ENCODE measurements around the gene HDAC4. TPM values are rescaled to one million over a fixed set of nuclear protein-coding genes. Genes with fewer than 3 reads are reported as not detected.

Gene HDAC4
- total and polyA plus RNA-seq, 12 donors, result 3.7 to 40.0 (median 25.5) TPM

DNA sequence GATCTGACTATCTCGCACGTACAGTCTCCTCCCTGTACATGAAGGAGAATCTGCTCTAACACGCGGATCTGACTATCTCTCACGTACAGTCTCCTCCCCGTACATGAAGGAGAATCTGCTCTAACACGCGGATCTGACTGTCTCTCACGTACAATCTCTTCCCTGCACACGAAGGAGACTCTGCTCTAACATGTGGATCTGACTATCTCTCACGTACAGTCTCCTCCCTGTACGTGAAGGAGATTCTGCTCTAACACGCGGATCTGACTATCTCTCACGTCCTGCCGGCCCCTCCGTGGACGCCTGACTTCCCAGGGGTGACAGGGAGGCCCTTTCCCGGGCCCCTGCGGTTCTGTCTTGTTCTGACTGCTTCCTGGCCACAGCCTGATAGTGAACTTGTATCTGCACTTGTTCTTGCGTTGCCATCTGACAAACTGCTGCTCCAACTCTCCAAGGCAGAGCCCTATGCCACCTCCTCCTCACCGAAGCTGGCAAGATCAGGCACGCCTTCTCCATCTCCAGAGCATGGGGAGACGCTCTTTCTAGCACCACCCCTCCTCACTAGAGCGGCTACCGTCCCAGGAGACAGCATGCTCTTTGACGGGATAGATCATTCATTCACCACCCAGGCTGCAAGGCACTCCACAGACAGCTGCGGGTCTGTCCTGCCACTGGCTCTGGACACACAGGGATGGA lies 314.3 kb downstream of the HDAC4 start:
- H3K4me1 ChIP-seq, result no peaks in the 10 kb centered on the region
- no peak overlapping the region for H3K27ac ChIP-seq
- DNase-seq, result no peak
- TF ChIP-seq, protein P1, sequence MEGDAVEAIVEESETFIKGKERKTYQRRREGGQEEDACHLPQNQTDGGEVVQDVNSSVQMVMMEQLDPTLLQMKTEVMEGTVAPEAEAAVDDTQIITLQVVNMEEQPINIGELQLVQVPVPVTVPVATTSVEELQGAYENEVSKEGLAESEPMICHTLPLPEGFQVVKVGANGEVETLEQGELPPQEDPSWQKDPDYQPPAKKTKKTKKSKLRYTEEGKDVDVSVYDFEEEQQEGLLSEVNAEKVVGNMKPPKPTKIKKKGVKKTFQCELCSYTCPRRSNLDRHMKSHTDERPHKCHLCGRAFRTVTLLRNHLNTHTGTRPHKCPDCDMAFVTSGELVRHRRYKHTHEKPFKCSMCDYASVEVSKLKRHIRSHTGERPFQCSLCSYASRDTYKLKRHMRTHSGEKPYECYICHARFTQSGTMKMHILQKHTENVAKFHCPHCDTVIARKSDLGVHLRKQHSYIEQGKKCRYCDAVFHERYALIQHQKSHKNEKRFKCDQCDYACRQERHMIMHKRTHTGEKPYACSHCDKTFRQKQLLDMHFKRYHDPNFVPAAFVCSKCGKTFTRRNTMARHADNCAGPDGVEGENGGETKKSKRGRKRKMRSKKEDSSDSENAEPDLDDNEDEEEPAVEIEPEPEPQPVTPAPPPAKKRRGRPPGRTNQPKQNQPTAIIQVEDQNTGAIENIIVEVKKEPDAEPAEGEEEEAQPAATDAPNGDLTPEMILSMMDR (IDR thresholded peaks at IDR 0.05), result no peak
- peaks cover 0 to 82% (median 17%) of the 10 kb centered on the region in 9 donors for H3K36me3 ChIP-seq
- no peaks in the 10 kb centered on the region for H3K9me3 ChIP-seq
- H3K27me3 ChIP-seq, result no peaks in the 10 kb centered on the region
- no peak overlapping the region for H3K4me3 ChIP-seq
- intact Hi-C loops (cut with DNase I), result no loop called here
- 87 to 89% methylated on average over 28 of the region's 28 CpGs for WGBS, 2 donors
- no peak for ATAC-seq

DNA sequence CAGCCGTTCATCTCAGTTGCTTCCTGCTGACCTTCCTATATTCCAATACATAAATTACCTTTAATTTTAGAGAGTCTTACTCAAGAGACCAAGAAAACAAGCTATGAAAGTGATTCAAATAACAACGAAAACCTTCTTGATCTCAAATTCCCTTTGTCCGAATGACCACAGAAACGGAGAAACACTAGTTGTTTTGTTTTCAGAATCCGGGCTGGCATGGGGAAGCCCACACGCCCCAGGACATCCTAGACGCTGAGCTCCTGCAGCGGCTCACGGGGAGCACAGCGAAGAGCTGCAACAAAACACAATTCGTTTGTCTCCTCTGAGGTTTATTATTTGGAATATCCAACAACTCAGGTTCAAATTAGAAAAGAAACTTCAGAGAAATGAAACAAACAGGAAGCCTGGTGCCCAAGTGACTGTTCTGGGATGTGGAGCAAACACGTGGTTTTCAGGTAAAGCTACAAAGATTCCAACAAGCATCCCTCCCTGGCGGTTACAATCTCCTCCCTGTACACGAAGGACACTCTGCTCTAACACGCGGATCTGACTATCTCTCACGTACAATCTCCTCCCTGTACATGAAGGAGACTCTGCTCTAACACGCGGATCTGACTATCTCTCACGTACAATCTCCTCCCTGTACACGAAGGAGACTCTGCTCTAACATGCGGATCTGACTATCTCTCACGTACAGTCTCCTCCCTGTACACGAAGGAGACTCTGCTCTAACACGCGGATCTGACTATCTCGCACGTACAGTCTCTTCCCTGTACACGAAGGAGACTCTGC lies 315.4 kb downstream of the HDAC4 start:
- Histone ChIP-seq H3K9me3 (no peaks in the 10 kb centered on the region), H3K4me1 (no peaks in the 10 kb centered on the region), H3K4me3 (no peak overlapping the region), H3K36me3 (peaks cover 0 to 82% (median 25%) of the 10 kb centered on the region in 9 donors), H3K27ac (no peak overlapping the region), H3K27me3 (no peaks in the 10 kb centered on the region)
- no peak for DNase-seq
- WGBS, 2 donors, result 89 to 93% methylated on average over 28 to 29 of the region's 29 CpGs
- intact Hi-C loops (cut with DNase I), result no loop called here
- TF ChIP-seq, protein P1 (IDR thresholded peaks at IDR 0.05), result no peak
- no peak for ATAC-seq

DNA sequence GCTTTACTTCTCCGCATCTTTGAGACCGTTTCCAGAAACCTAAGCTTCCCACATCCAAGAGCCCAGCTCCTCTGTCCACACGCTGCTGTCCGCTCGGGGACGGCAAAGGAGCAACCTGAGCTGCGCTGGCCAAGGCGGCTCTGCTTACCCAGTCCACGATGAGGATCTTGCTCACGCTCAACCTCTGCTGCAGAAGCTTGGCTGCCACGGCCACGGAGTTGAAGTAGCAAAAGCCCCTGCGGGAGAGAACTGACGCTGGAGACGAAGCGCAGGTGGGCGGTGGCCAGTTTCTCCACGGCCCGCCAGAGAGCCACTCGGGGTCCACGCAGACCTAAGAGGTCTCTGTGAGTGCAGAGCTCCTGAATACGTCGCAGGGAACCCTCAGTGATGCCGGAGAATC lies 316.8 kb downstream of the HDAC4 start:
- ATAC-seq (no peak), DNase-seq (no peak)
- Histone ChIP-seq H3K4me1 (no peaks in the 10 kb centered on the region), H3K4me3 (no peak overlapping the region), H3K36me3 (peaks cover 0 to 83% (median 29%) of the 10 kb centered on the region in 9 donors), H3K27me3 (no peaks in the 10 kb centered on the region), H3K9me3 (no peaks in the 10 kb centered on the region), H3K27ac (no peak overlapping the region)
- TF ChIP-seq, protein P1 (IDR thresholded peaks at IDR 0.05), result no peak
- WGBS, 2 donors, result 96 to 97% methylated on average over 24 of the region's 24 CpGs
- intact Hi-C loops (cut with DNase I), result no loop called here

DNA sequence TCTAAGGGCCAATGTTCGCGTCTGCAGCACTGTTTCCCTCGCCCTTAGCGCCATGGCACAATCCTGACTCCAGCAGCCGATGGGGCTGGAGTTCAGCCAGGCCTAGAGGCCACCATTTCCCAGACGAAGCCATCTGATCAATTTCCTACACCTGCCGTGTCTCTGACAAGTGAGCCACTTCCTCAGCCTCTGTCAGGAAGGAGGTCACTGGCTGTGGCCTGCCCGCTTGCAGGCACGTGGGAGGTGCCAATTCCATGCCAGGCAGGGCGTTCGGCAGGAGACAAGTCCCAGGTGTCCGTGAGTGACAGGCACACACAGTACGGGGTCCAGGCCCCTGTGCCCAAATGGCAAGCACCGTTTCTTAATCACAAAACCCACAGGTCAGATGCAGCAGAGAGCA lies 318.4 kb downstream of the HDAC4 start:
- TF ChIP-seq, protein P1 (IDR thresholded peaks at IDR 0.05), result no peak
- no peaks in the 10 kb centered on the region for H3K27me3 ChIP-seq
- H3K9me3 ChIP-seq, result no peaks in the 10 kb centered on the region
- peak in 4 of 8 donors; percentile 23 to 40 (median 28) for ATAC-seq
- no peaks in the 10 kb centered on the region for H3K4me1 ChIP-seq
- intact Hi-C loops (cut with DNase I), result no loop called here
- H3K36me3 ChIP-seq, result peaks cover 0 to 83% (median 19%) of the 10 kb centered on the region in 9 donors
- no peak for DNase-seq
- no peak overlapping the region for H3K4me3 ChIP-seq
- 78 to 83% methylated on average over 14 of the region's 14 CpGs for WGBS, 2 donors
- H3K27ac ChIP-seq, result no peak overlapping the region
